ENCODE data around the gene GLRX5.

The GLRX5 gene

DNA sequence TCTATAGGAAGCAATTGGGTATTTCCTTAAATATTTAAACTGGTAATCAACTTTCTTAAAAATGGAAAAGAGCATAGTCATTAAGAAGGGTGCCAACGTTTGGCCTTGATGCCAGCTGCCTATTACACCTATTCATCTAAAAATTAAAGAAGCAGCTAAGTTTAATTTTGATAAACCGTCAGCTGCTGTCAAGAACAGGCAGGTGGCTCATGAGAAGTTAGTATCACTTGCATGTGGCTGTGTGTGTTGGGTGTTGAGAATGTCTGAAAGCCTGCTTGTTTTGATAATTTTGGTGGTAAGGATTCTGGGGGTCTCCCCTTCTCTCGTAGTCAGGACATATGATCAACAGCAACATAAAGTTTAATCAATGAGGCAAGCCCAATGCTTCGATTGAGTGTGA, 6.5 kb downstream of the GLRX5 start:
- TF ChIP-seq, protein P1, sequence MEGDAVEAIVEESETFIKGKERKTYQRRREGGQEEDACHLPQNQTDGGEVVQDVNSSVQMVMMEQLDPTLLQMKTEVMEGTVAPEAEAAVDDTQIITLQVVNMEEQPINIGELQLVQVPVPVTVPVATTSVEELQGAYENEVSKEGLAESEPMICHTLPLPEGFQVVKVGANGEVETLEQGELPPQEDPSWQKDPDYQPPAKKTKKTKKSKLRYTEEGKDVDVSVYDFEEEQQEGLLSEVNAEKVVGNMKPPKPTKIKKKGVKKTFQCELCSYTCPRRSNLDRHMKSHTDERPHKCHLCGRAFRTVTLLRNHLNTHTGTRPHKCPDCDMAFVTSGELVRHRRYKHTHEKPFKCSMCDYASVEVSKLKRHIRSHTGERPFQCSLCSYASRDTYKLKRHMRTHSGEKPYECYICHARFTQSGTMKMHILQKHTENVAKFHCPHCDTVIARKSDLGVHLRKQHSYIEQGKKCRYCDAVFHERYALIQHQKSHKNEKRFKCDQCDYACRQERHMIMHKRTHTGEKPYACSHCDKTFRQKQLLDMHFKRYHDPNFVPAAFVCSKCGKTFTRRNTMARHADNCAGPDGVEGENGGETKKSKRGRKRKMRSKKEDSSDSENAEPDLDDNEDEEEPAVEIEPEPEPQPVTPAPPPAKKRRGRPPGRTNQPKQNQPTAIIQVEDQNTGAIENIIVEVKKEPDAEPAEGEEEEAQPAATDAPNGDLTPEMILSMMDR (conservative IDR thresholded peaks at IDR 0.05; ENCODE audit: low read depth, low read length), result no peak
- no peak overlapping the region for H3K4me3 ChIP-seq (ENCODE audit: low read length)
- DNase-seq (ENCODE audit: low read depth), result no peak

GRCh38 chr14:95541932-95542930, 7.4 kb downstream of the GLRX5 start:
- no peak for DNase-seq (ENCODE audit: low read depth)
- TF ChIP-seq, protein P1 (conservative IDR thresholded peaks at IDR 0.05; ENCODE audit: low read depth, low read length), result no peak
- H3K4me3 ChIP-seq (ENCODE audit: low read length), result no peak overlapping the region

DNA sequence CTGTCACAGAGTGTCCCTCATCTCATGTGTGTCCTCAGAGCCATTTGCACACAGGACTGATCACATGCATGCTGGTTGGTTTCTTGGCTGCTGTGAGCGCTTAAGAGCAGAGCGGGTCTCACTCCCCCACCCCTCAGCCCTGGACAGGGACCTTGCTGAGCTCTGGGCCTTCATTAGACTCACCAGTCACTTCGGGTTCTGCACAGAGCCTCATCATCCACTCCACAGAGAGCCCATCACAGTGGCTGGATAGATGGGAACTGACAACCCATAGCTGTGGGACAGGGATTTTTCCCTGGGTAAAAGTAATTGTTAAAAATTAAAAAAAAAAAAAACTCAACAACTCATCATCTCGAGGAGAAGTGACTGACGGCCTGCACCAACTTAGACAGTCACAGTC, 8.2 kb downstream of the GLRX5 start:
- TF ChIP-seq, protein P1 (conservative IDR thresholded peaks at IDR 0.05; ENCODE audit: low read depth, low read length), result no peak
- no peak for DNase-seq (ENCODE audit: low read depth)
- H3K4me3 ChIP-seq (ENCODE audit: low read length), result no peak overlapping the region

DNA sequence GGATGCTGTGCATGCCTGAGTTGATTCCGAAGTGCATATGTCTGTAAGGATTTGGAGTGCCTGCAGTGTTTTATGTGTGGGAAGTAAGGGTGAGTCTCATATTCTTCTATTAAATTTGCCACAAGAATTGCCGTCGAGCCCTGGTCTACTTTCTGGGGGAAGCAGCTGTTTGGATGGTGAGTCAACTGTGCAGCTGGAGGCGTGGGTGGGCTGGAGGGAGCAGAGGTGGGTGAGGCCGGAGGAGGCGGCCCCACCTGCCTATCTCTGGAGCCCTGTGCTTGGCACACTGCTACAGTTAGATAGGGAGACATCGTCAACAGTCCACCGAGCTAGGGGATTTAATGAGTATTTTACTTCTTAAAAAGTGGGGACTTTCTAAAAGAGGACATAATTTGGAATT, 9.7 kb downstream of the GLRX5 start:
- no peak overlapping the region for H3K4me3 ChIP-seq (ENCODE audit: low read length)
- no peak for DNase-seq (ENCODE audit: low read depth)
- TF ChIP-seq, protein P1 (conservative IDR thresholded peaks at IDR 0.05; ENCODE audit: low read depth, low read length), result no peak

- peak; percentile 88 for DNase-seq (ENCODE audit: low read depth)
- TF ChIP-seq, protein P1 (conservative IDR thresholded peaks at IDR 0.05; ENCODE audit: low read depth, low read length), result no peak
- no peak overlapping the region for H3K4me3 ChIP-seq (ENCODE audit: low read length)
Observed at GRCh38 chr14:95545515-95546168, 10.8 kb downstream of the GLRX5 start.

DNA sequence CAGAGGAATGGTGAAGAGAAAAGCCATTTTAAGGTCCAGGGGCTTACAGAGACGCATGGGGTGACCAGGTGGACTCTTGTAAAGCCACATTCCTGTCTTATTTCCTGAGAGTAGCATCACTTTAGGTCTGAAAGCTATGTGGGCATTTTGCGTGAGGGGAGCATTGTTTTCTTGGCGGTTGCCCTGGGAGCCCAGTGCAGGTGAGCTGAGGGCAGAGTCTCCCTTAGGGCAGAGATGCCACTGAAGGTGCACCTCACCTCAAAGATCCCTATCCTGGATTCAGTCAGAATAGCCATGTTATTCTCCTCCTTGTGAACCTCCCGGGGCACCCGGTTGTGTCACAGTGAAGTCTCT, 12.4 kb downstream of the GLRX5 start:
- TF ChIP-seq, protein P1 (conservative IDR thresholded peaks at IDR 0.05; ENCODE audit: low read depth, low read length), result no peak
- no peak overlapping the region for H3K4me3 ChIP-seq (ENCODE audit: low read length)
- no peak for DNase-seq (ENCODE audit: low read depth)
